Right lobe of liver (tissue), 6 donors: Measurements from ENCODE around the gene SOCS3. TPM values are rescaled to one million over a fixed set of nuclear protein-coding genes. Genes with fewer than 3 reads are reported as not detected.

ENCODE experiments used
- ATAC-seq, 4 donors: fragments of 200-7000 bp; cut with Tn5 transposase; one replicate each; pipeline ENCODE4 v1.9.1; 2020; ENCODE audit warnings: mild to moderate bottlenecking in 4 of 4, moderate library complexity in 4 of 4
- DNase-seq, 3 donors: peaks; one replicate each; pipeline ENCODE4 v3.0.0-alpha.2; 2020
- H3K27ac ChIP-seq, 3 donors: fragments of 200-600 bp; one replicate each; pipeline ENCODE4 v1.8.0; 2022
- H3K27me3 ChIP-seq, 2 donors: fragments of 200-600 bp; one replicate each; pipeline ENCODE4 v1.8.0; 2022
- H3K36me3 ChIP-seq, 4 donors: fragments of 200-600 bp; sonication (generic) in 1 of 4; one replicate each; pipeline versions ENCODE4 v1.5.1 to v1.8.0; 2017 to 2022; ENCODE audit warnings: control low read depth in 1 of 4
- H3K4me1 ChIP-seq, 4 donors: fragments of 200-600 bp; sonication (generic) in 1 of 4; one replicate each; pipeline versions ENCODE4 v1.5.1 to v1.8.0; 2017 to 2022; ENCODE audit warnings: control low read depth in 1 of 4
- H3K4me3 ChIP-seq, 3 donors: fragments of 200-600 bp; one replicate each; pipeline ENCODE4 v1.8.0; 2022
- H3K9me3 ChIP-seq, 4 donors: fragments of 200-600 bp; sonication (generic) in 1 of 4; one replicate each; pipeline versions ENCODE4 v1.5.1 to v1.8.0; 2017 to 2022; ENCODE audit warnings: control low read depth in 1 of 4
- CTCF ChIP-seq, 4 donors: fragments of 200-600 bp in 3 of 4; fragments of 450-650 bp in 1 of 4; IDR thresholded peaks; one replicate each; pipeline versions ENCODE4 v1.5.1 to v1.8.0; 2016 to 2022; ENCODE audit warnings: antibody characterized with exemption in 4 of 4, mild to moderate bottlenecking in 2 of 4
- POLR2A ChIP-seq: fragments of 450-650 bp; IDR thresholded peaks from one replicate; pipeline ENCODE4 v1.6.1; 2017; ENCODE audit warnings: antibody characterized with exemption, mild to moderate bottlenecking
- WGBS: methylation state at CpG from one replicate; pipeline ENCODE4 v1.1.6; 2018; ENCODE audit warnings: low coverage, low lambda C conversion rate; ENCODE audit not compliant: insufficient coverage; ENCODE audit errors: missing lambda C conversion rate; 5-methylcytosine and 5-hydroxymethylcytosine counted together
- intact Hi-C, 2 donors: fragments of 100-400 bp; cut with DNase I; formaldehyde crosslinking; loops; one replicate each; pipeline versions ENCODE4 v1.11.2 to v1.14.1; 2022
- total RNA-seq, 6 experiments: library from RNA; depleted of rRNA in 2 of 6; stranded (reverse); fragments of >200 nt in 2 of 6; fragmentation: NEBNext Ultra II Directional in 3 of 6; extraction: Animal tissue kit (Norgen Biotek cat#: 25700) in 3 of 6; gene quantifications; one replicate each; pipeline versions ENCODE4 v1.1.0 to v1.2.4, GENCODE V29; 2016 to 2023
- donor health status: DM: no; HTN: yes; CAD: no.
- donor health status: DM: no; HTN: no; CAD: no.
- donor health status: DM: no; HTN: no; CAD: no.
- donor health status: DM: no; HTN: yes; CAD: no.
- donor health status: DM: no; HTN: yes; CAD: no.

SOCS3 gene
- total RNA-seq, 6 experiments from 2014 or later: 1.2 to 87.3 (median 24.1) TPM

GRCh38 chr17:78366109-78366848, 6.4 kb upstream of the SOCS3 start:
- Histone ChIP-seq H3K9me3 (no peaks in the 10 kb centered on the region), H3K27me3 (no peaks in the 10 kb centered on the region), H3K27ac (peak overlapping the region in 1 of 3 donors; percentile 28), H3K36me3 (no peaks in the 10 kb centered on the region), H3K4me1 (peaks cover 0 to 7% (median 0%) of the 10 kb centered on the region in 4 donors), H3K4me3 (no peak overlapping the region)
- no peak for ATAC-seq
- WGBS: 62% methylated on average over 4 of the region's 18 CpGs
- TF ChIP-seq POLR2A (no peak), CTCF (IDR thresholded peaks at IDR 0.05) (no peak)
- intact Hi-C loops: loop anchor here in 1 of 2 donors (5.0 kb wide), 1 partner anchor 56 kb away; no protein-coding TSS in a partner anchor
- no peak for DNase-seq

GRCh38 chr17:78365561-78366108, 5.8 kb upstream of the SOCS3 start:
- Histone ChIP-seq H3K9me3 (no peaks in the 10 kb centered on the region), H3K4me1 (peaks cover 0 to 14% (median 0%) of the 10 kb centered on the region in 4 donors), H3K27ac (peak overlapping the region in 1 of 3 donors; percentile 28), H3K27me3 (no peaks in the 10 kb centered on the region), H3K4me3 (no peak overlapping the region), H3K36me3 (no peaks in the 10 kb centered on the region)
- TF ChIP-seq POLR2A: no peak
- peak; percentile 24 to 42 (median 33) for ATAC-seq
- peak in 1 of 3 donors; percentile 52 for DNase-seq
- WGBS: 27% methylated on average over 3 of the region's 16 CpGs
- intact Hi-C loops: loop anchor here in 1 of 2 donors (5.0 kb wide), 1 partner anchor 57 kb away; no protein-coding TSS in a partner anchor

- WGBS: 54% methylated on average over 10 of the region's 26 CpGs
- Histone ChIP-seq H3K4me3 (no peak overlapping the region), H3K27me3 (no peaks in the 10 kb centered on the region), H3K27ac (no peak overlapping the region), H3K9me3 (no peaks in the 10 kb centered on the region), H3K36me3 (no peaks in the 10 kb centered on the region), H3K4me1 (peaks cover 0 to 18% (median 0%) of the 10 kb centered on the region in 4 donors)
- DNase-seq: peak in 1 of 3 donors; percentile 31
- TF ChIP-seq CTCF (IDR thresholded peaks at IDR 0.05) (no peak), POLR2A (no peak)
- ATAC-seq: no peak
- intact Hi-C loops: loop anchor here (5.0 kb wide), 1 partner anchor 58 kb away; no protein-coding TSS in a partner anchor
Measured at GRCh38 chr17:78364436-78365281, 4.8 kb upstream of the SOCS3 start.

GRCh38 chr17:78362671-78363070, 2.8 kb upstream of the SOCS3 start:
- Histone ChIP-seq H3K27ac (no peak overlapping the region), H3K36me3 (peaks cover 0 to 11% (median 1%) of the 10 kb centered on the region in 4 donors), H3K4me3 (no peak overlapping the region), H3K4me1 (peaks cover 0 to 31% (median 2%) of the 10 kb centered on the region in 4 donors), H3K27me3 (no peaks in the 10 kb centered on the region), H3K9me3 (no peaks in the 10 kb centered on the region)
- ATAC-seq (no peak), DNase-seq (no peak)
- no peak for TF ChIP-seq POLR2A
- no peak for TF ChIP-seq CTCF (IDR thresholded peaks at IDR 0.05)
- WGBS: 93% methylated on average over 5 of the region's 7 CpGs
- intact Hi-C loops: loop anchor here in 1 of 2 donors (5.0 kb wide), 1 partner anchor 60 kb away; no protein-coding TSS in a partner anchor
